ENCODE results near the gene NCOA1. TPM values are rescaled to one million over a fixed set of nuclear protein-coding genes. Genes with fewer than 3 reads are reported as not detected.
A peak's percentile ranks its signal among the peaks of the same experiment; 100 is the strongest.

Gene NCOA1
- total RNA-seq, 5 donors from 2014 or later (not counting 1 experiment from before 2014, with no cell fraction given): 34.7 to 55.5 (median 37.6) TPM

- 94% methylated on average over 2 of the region's 2 CpGs for WGBS (ENCODE audit: insufficient coverage)
Observed at GRCh38 chr2:24787532-24787931, 296.5 kb downstream of the NCOA1 start.

DNA sequence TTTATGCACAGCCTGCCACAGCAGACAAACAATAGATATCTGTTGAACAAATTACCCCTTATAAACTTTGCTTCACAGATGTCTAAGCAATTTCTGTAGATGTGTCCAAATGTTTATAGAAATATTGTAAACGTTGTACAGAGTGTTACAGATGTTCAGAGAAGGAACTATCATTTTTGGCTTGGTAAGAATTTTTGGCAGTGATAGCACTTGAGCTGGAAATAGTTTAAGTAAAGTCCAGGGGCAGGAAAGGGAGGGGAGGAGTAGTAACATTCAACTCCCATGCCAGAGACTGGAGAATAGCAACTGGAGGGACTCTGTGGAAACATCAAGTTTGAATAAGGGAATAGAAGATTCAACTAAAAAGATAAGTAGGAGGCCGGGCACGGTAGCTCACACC lies 297.8 kb downstream of the NCOA1 start:
- peaks cover 0 to 10% of the 10 kb centered on the region in 2 donors for H3K36me3 ChIP-seq (ENCODE audit: control insufficient read depth in 2 of 2, extremely low read depth in 1 of 2, insufficient read depth in 1 of 2, low read length in 1 of 2)
- no peaks in the 10 kb centered on the region for H3K27me3 Mint-ChIP-seq
- H3K4me3 Mint-ChIP-seq: no peak overlapping the region

More at GRCh38 chr2:24787532-24787931, 296.5 kb downstream of the NCOA1 start:
- no peak for ATAC-seq (replicated peaks in 1 of 4)
- Mint-ChIP-seq H3K4me1 (peaks cover 4% of the 10 kb centered on the region in 3 donors), H3K9me3 (no peaks in the 10 kb centered on the region), H3K36me3 (peaks cover 18% of the 10 kb centered on the region), H3K4me3 (no peak overlapping the region), H3K27me3 (peaks cover 0 to 6% of the 10 kb centered on the region in 2 donors), H3K27ac (no peak overlapping the region)
- H3K27ac ChIP-seq (ENCODE audit: low read length): no peak overlapping the region
- ChIA-PET CTCF (no interaction called here), POLR2A (no interaction called here)
- no peak for DNase-seq
- H3K27me3 ChIP-seq (replicated peaks in 1 of 2; ENCODE audit: control insufficient read depth in 2 of 2, extremely low read depth in 1 of 2, insufficient read depth in 2 of 2, low read length in 1 of 2): peaks cover 0 to 3% of the 10 kb centered on the region in 2 experiments
- H3K9me3 ChIP-seq: no peaks in the 10 kb centered on the region
- peaks cover 0 to 10% of the 10 kb centered on the region in 2 donors for H3K36me3 ChIP-seq (ENCODE audit: control insufficient read depth in 2 of 2, extremely low read depth in 1 of 2, insufficient read depth in 1 of 2, low read length in 1 of 2)
- no peak overlapping the region for H3K4me3 ChIP-seq (ENCODE audit: control insufficient read depth in 1 of 2, extremely low read depth in 1 of 2, low read length in 1 of 2)
- H3K4me1 ChIP-seq (ENCODE audit: control insufficient read depth in 1 of 2, extremely low read depth in 1 of 2, insufficient read depth in 2 of 2, low read length in 2 of 2): peaks cover 0 to 4% of the 10 kb centered on the region in 2 experiments

DNA sequence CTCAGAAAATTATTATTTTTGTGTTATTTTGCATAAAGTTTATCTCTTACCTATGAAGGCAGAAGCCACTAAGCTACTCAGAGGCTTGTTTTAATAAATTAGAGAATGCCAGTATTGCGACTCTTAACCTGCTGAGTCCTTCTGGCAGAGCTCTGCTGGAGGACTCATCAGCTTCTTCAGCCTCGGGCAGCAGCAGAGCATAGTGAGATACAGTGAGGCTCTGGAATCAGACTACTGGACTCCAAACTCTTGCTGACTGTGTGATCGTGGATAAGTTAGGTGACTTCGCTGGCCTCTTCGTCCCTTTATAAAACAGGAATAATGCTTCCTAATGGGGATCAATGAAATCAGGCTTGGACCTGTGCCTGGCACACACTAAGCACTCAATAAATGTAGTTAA lies 300.4 kb downstream of the NCOA1 start:
- ChIA-PET POLR2A (interaction anchor here in 1 of 2 donors (0.6 kb wide), 1 partner anchor 34 kb away, joined by 7 read pairs; no protein-coding TSS in a partner anchor), CTCF (no interaction called here)
- Histone ChIP-seq H3K9me3 (no peaks in the 10 kb centered on the region), H3K27me3 (replicated peaks in 1 of 2; ENCODE audit: control insufficient read depth in 2 of 2, extremely low read depth in 1 of 2, insufficient read depth in 2 of 2, low read length in 1 of 2) (no peaks in the 10 kb centered on the region), H3K4me1 (ENCODE audit: control insufficient read depth in 1 of 2, extremely low read depth in 1 of 2, insufficient read depth in 2 of 2, low read length in 2 of 2) (peaks cover 6 to 9% of the 10 kb centered on the region in 2 experiments), H3K36me3 (ENCODE audit: control insufficient read depth in 2 of 2, extremely low read depth in 1 of 2, insufficient read depth in 1 of 2, low read length in 1 of 2) (peaks cover 0 to 10% of the 10 kb centered on the region in 2 donors), H3K27ac (ENCODE audit: low read length) (no peak overlapping the region), H3K4me3 (ENCODE audit: control insufficient read depth in 1 of 2, extremely low read depth in 1 of 2, low read length in 1 of 2) (no peak overlapping the region)
- Mint-ChIP-seq H3K4me3 (no peak overlapping the region), H3K27ac (no peak overlapping the region), H3K4me1 (peaks cover 20 to 23% (median 20%) of the 10 kb centered on the region in 3 donors), H3K36me3 (peaks cover 18% of the 10 kb centered on the region), H3K27me3 (no peaks in the 10 kb centered on the region), H3K9me3 (no peaks in the 10 kb centered on the region)
- ATAC-seq (replicated peaks in 1 of 4) (no peak), DNase-seq (no peak)
- WGBS (ENCODE audit: insufficient coverage): 100% methylated on average over 2 of the region's 5 CpGs

More for the DNA sequence above, 297.8 kb downstream of the NCOA1 start:
- Mint-ChIP-seq H3K27ac (no peak overlapping the region), H3K9me3 (no peaks in the 10 kb centered on the region), H3K36me3 (peaks cover 18% of the 10 kb centered on the region), H3K4me1 (peaks cover 12 to 15% (median 13%) of the 10 kb centered on the region in 3 donors)
- Histone ChIP-seq H3K27me3 (replicated peaks in 1 of 2; ENCODE audit: control insufficient read depth in 2 of 2, extremely low read depth in 1 of 2, insufficient read depth in 2 of 2, low read length in 1 of 2) (peaks cover 0 to 3% of the 10 kb centered on the region in 2 experiments), H3K9me3 (no peaks in the 10 kb centered on the region), H3K27ac (ENCODE audit: low read length) (no peak overlapping the region), H3K4me1 (ENCODE audit: control insufficient read depth in 1 of 2, extremely low read depth in 1 of 2, insufficient read depth in 2 of 2, low read length in 2 of 2) (peaks cover 4 to 5% of the 10 kb centered on the region in 2 experiments), H3K4me3 (ENCODE audit: control insufficient read depth in 1 of 2, extremely low read depth in 1 of 2, low read length in 1 of 2) (no peak overlapping the region)
- DNase-seq: no peak
- ATAC-seq (replicated peaks in 1 of 4): no peak
- ChIA-PET CTCF (no interaction called here), POLR2A (no interaction called here)
- WGBS (ENCODE audit: insufficient coverage): 96% methylated on average over 3 of the region's 3 CpGs

GRCh38 chr2:24792542-24792873 lies 301.5 kb downstream of the NCOA1 start:
- Mint-ChIP-seq H3K4me3 (peak overlapping the region; percentile 95 to 97 (median 97)), H3K4me1 (peaks cover 20 to 26% (median 23%) of the 10 kb centered on the region in 3 donors), H3K27me3 (no peaks in the 10 kb centered on the region), H3K36me3 (peaks cover 23% of the 10 kb centered on the region), H3K9me3 (no peaks in the 10 kb centered on the region), H3K27ac (peak overlapping the region; percentile 100)
- peak overlapping the region; percentile 88 to 97 for H3K4me3 ChIP-seq (ENCODE audit: control insufficient read depth in 1 of 2, extremely low read depth in 1 of 2, low read length in 1 of 2)
- no peak for DNase-seq
- no peak for ATAC-seq (replicated peaks in 1 of 4)
- peaks cover 6 to 9% of the 10 kb centered on the region in 2 experiments for H3K4me1 ChIP-seq (ENCODE audit: control insufficient read depth in 1 of 2, extremely low read depth in 1 of 2, insufficient read depth in 2 of 2, low read length in 2 of 2)
- 11% methylated on average over 6 of the region's 6 CpGs for WGBS (ENCODE audit: insufficient coverage)
- no peaks in the 10 kb centered on the region for H3K9me3 ChIP-seq
- H3K27ac ChIP-seq (ENCODE audit: low read length): peak overlapping the region; percentile 95
- peaks cover 0 to 10% of the 10 kb centered on the region in 2 donors for H3K36me3 ChIP-seq (ENCODE audit: control insufficient read depth in 2 of 2, extremely low read depth in 1 of 2, insufficient read depth in 1 of 2, low read length in 1 of 2)
- POLR2A ChIA-PET: interaction anchor here in 1 of 2 donors (0.6 kb wide), 1 partner anchor 429 kb away, joined by 3 read pairs; no protein-coding TSS in a partner anchor
- no peaks in the 10 kb centered on the region for H3K27me3 ChIP-seq (replicated peaks in 1 of 2; ENCODE audit: control insufficient read depth in 2 of 2, extremely low read depth in 1 of 2, insufficient read depth in 2 of 2, low read length in 1 of 2)
- CTCF ChIA-PET: interaction anchor here (0.7 to 1.2 kb wide), 6 partner anchors 33 to 956 kb away, joined by 3 to 6 read pairs (median 4); partner anchors contain the start of gene ATAD2B (in 1 of the 2)

- Histone ChIP-seq H3K36me3 (ENCODE audit: control insufficient read depth in 2 of 2, extremely low read depth in 1 of 2, insufficient read depth in 1 of 2, low read length in 1 of 2) (peaks cover 0 to 10% of the 10 kb centered on the region in 2 donors), H3K4me1 (ENCODE audit: control insufficient read depth in 1 of 2, extremely low read depth in 1 of 2, insufficient read depth in 2 of 2, low read length in 2 of 2) (peaks cover 6 to 9% of the 10 kb centered on the region in 2 experiments), H3K27me3 (replicated peaks in 1 of 2; ENCODE audit: control insufficient read depth in 2 of 2, extremely low read depth in 1 of 2, insufficient read depth in 2 of 2, low read length in 1 of 2) (no peaks in the 10 kb centered on the region), H3K4me3 (ENCODE audit: control insufficient read depth in 1 of 2, extremely low read depth in 1 of 2, low read length in 1 of 2) (peak within 1 kb of the TSS; percentile 88 to 97), H3K27ac (ENCODE audit: low read length) (peak within 1 kb of the TSS; percentile 95), H3K9me3 (no peaks in the 10 kb centered on the region)
- H3K9me3 Mint-ChIP-seq: no peaks in the 10 kb centered on the region
- peak within 1 kb of the TSS; percentile 100 for H3K27ac Mint-ChIP-seq
- H3K36me3 Mint-ChIP-seq: peaks cover 25% of the 10 kb centered on the region
- CTCF ChIA-PET: interaction anchor here (0.6 to 1.2 kb wide), 8 partner anchors 25 to 957 kb away, joined by 3 to 7 read pairs (median 4); partner anchors contain the start of gene ATAD2B (in 1 of the 2)
- H3K4me3 Mint-ChIP-seq: peak within 1 kb of the TSS; percentile 95 to 97 (median 97)
- DNase-seq (peak; percentile 89 to 97 (median 93)), ATAC-seq (replicated peaks in 1 of 4) (peak; percentile 96 to 99 (median 98))
- POLR2A ChIA-PET: interaction anchor here in 1 of 2 donors (0.6 kb wide), 3 partner anchors 429 to 716 kb away, joined by 3 to 6 read pairs (median 3); no protein-coding TSS in a partner anchor
- no peaks in the 10 kb centered on the region for H3K27me3 Mint-ChIP-seq
- peaks cover 20 to 26% (median 23%) of the 10 kb centered on the region in 3 donors for H3K4me1 Mint-ChIP-seq
- WGBS (ENCODE audit: insufficient coverage): under 1% methylated on average over 73 of the region's 74 CpGs
Observed at GRCh38 chr2:24792874-24793760, 302.1 kb downstream of the NCOA1 start, which contains the start of the genes CENPO and PTRHD1. CENPO (plus strand) TSS chr2:24793425; CDS start chr2:24793920, 495 bp downstream. PTRHD1 (minus strand) TSS chr2:24793391; CDS start chr2:24793377, 14 bp downstream.
